Measurements from ENCODE around the gene KIF1A.

Gene KIF1A

GRCh38 chr2:240861547-240861946 lies 41.5 kb upstream of the KIF1A start:
- TF ChIP-seq EZH2phosphoT487 (IDR thresholded peaks at IDR 0.05; ENCODE audit: low read length) (no peak), EZH2 (optimal IDR thresholded peaks at IDR 0.05; ENCODE audit: low read depth, low read length) (no peak)
- TF ChIP-seq, protein P1, sequence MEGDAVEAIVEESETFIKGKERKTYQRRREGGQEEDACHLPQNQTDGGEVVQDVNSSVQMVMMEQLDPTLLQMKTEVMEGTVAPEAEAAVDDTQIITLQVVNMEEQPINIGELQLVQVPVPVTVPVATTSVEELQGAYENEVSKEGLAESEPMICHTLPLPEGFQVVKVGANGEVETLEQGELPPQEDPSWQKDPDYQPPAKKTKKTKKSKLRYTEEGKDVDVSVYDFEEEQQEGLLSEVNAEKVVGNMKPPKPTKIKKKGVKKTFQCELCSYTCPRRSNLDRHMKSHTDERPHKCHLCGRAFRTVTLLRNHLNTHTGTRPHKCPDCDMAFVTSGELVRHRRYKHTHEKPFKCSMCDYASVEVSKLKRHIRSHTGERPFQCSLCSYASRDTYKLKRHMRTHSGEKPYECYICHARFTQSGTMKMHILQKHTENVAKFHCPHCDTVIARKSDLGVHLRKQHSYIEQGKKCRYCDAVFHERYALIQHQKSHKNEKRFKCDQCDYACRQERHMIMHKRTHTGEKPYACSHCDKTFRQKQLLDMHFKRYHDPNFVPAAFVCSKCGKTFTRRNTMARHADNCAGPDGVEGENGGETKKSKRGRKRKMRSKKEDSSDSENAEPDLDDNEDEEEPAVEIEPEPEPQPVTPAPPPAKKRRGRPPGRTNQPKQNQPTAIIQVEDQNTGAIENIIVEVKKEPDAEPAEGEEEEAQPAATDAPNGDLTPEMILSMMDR (IDR thresholded peaks at IDR 0.05; ENCODE audit: low read length), result no peak

GRCh38 chr2:240858871-240859270 lies 38.9 kb upstream of the KIF1A start:
- Histone ChIP-seq H3K9me2 (replicated peaks; ENCODE audit: insufficient read depth, low read length) (no peaks in the 10 kb centered on the region), H4K20me1 (ENCODE audit: insufficient read depth, low read length) (no peaks in the 10 kb centered on the region), H3K4me1 (ENCODE audit: low read length) (no peaks in the 10 kb centered on the region), H3K4me3 (ENCODE audit: low read length) (no peak overlapping the region), H3K4me2 (ENCODE audit: low read depth, low read length) (no peak overlapping the region), H2AFZ (ENCODE audit: low read length) (no peak overlapping the region), H3K27me3 (replicated peaks; ENCODE audit: insufficient read depth, low read length) (peaks cover 86% of the 10 kb centered on the region), H3K79me2 (ENCODE audit: low read length) (no peaks in the 10 kb centered on the region), H3K9ac (ENCODE audit: low read length) (no peak overlapping the region), H3K36me3 (replicated peaks; ENCODE audit: insufficient read depth, low read length) (no peaks in the 10 kb centered on the region), H3F3A (ENCODE audit: insufficient read depth, low read length) (no peaks in the 10 kb centered on the region), H3K27ac (ENCODE audit: low read length) (no peak overlapping the region), H3K9me3 (replicated peaks; ENCODE audit: insufficient read depth, low read length) (no peaks in the 10 kb centered on the region)
- no peak for TF ChIP-seq EZH2phosphoT487 (IDR thresholded peaks at IDR 0.05; ENCODE audit: low read length)
- TF ChIP-seq EZH2 (optimal IDR thresholded peaks at IDR 0.05; ENCODE audit: low read depth, low read length), result no peak
- TF ChIP-seq, protein P1 (IDR thresholded peaks at IDR 0.05; ENCODE audit: low read length), result no peak
- DNase-seq, result no peak

More at GRCh38 chr2:240861547-240861946, 41.5 kb upstream of the KIF1A start:
- Histone ChIP-seq H3K79me2 (ENCODE audit: low read length) (no peaks in the 10 kb centered on the region), H3F3A (ENCODE audit: insufficient read depth, low read length) (no peaks in the 10 kb centered on the region), H3K27ac (ENCODE audit: low read length) (no peak overlapping the region), H3K9me2 (replicated peaks; ENCODE audit: insufficient read depth, low read length) (no peaks in the 10 kb centered on the region), H2AFZ (ENCODE audit: low read length) (no peak overlapping the region), H4K20me1 (ENCODE audit: insufficient read depth, low read length) (no peaks in the 10 kb centered on the region), H3K27me3 (replicated peaks; ENCODE audit: insufficient read depth, low read length) (peaks cover 74% of the 10 kb centered on the region), H3K36me3 (replicated peaks; ENCODE audit: insufficient read depth, low read length) (no peaks in the 10 kb centered on the region), H3K9me3 (replicated peaks; ENCODE audit: insufficient read depth, low read length) (no peaks in the 10 kb centered on the region), H3K4me2 (ENCODE audit: low read depth, low read length) (no peak overlapping the region), H3K9ac (ENCODE audit: low read length) (no peak overlapping the region), H3K4me1 (ENCODE audit: low read length) (no peaks in the 10 kb centered on the region), H3K4me3 (ENCODE audit: low read length) (no peak overlapping the region)
- no peak for DNase-seq

DNA sequence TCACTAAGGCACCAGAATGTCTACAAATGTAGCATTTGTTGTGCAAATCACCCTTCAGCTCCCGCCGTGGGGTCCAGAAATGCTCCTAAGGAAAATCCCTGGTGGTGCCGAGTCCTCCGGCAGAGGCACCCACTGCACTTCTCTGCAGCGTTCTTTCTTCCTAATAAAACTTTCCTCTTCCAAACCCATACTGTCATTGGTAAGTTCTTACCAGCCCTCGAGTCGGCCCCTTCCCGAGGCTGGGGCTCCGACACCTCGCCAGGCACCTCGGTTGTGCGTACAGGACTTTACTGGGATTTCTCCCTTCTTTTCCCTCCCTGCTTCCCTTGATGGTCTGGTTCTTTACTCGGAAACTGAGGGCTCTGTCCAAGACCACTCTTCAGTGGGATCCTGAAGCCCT lies 38.3 kb upstream of the KIF1A start:
- Histone ChIP-seq H3K27me3 (replicated peaks; ENCODE audit: insufficient read depth, low read length) (peaks cover 90% of the 10 kb centered on the region), H3K4me2 (ENCODE audit: low read depth, low read length) (no peak overlapping the region)

More for the DNA sequence above, 38.3 kb upstream of the KIF1A start:
- TF ChIP-seq, protein P1 (IDR thresholded peaks at IDR 0.05; ENCODE audit: low read length), result no peak
- TF ChIP-seq EZH2phosphoT487 (IDR thresholded peaks at IDR 0.05; ENCODE audit: low read length) (no peak), EZH2 (optimal IDR thresholded peaks at IDR 0.05; ENCODE audit: low read depth, low read length) (no peak)
- no peaks in the 10 kb centered on the region for H3K9me3 ChIP-seq (replicated peaks; ENCODE audit: insufficient read depth, low read length)
- no peaks in the 10 kb centered on the region for H3K79me2 ChIP-seq (ENCODE audit: low read length)
- no peak overlapping the region for H2AFZ ChIP-seq (ENCODE audit: low read length)
- no peak for DNase-seq
- no peaks in the 10 kb centered on the region for H3F3A ChIP-seq (ENCODE audit: insufficient read depth, low read length)
- no peaks in the 10 kb centered on the region for H3K36me3 ChIP-seq (replicated peaks; ENCODE audit: insufficient read depth, low read length)
- no peaks in the 10 kb centered on the region for H3K9me2 ChIP-seq (replicated peaks; ENCODE audit: insufficient read depth, low read length)
- H3K4me3 ChIP-seq (ENCODE audit: low read length), result no peak overlapping the region
- no peaks in the 10 kb centered on the region for H4K20me1 ChIP-seq (ENCODE audit: insufficient read depth, low read length)
- H3K9ac ChIP-seq (ENCODE audit: low read length), result no peak overlapping the region
- H3K4me1 ChIP-seq (ENCODE audit: low read length), result no peaks in the 10 kb centered on the region
- no peak overlapping the region for H3K27ac ChIP-seq (ENCODE audit: low read length)

Measured in MM.1S (cell line).